HCT116 (cell line): ENCODE measurements around the gene AKT1. TPM values are rescaled to one million over a fixed set of nuclear protein-coding genes. Genes with fewer than 3 reads are reported as not detected.
"Not testable (repeated sequence)": the region's sequence is repeated elsewhere in the genome, so short reads cannot be mapped to it uniquely, and the experiment has no call there.

ENCODE experiments used
- ATAC-seq: fragments of 200-7000 bp; cut with Tn5 transposase; 2 replicates; pipeline ENCODE4 v1.9.1; 2020; ENCODE audit warnings: mild to moderate bottlenecking, moderate library complexity
- BruUV-seq: library from RNA; stranded (reverse); fragments of 400-500 nt; replicated peaks from 2 replicates; lab custom pipeline; 2021; lab: Mats Ljungman, UMichigan
- CTCF ChIA-PET: fragments of 300-600 bp; sonication (Branson Sonifier 250); formaldehyde crosslinking; loops from one replicate; lab custom pipeline; 2021; ENCODE audit warnings: antibody characterized with exemption; lab: Charles Lee
- POLR2A ChIA-PET: fragments of 300-600, 350-600 bp; sonication (Branson Sonifier 250); formaldehyde crosslinking; loops from one replicate; lab custom pipeline; 2021; ENCODE audit warnings: antibody characterized with exemption; lab: Charles Lee
- RAD21 ChIA-PET, 2 experiments: fragments of 300-600 bp; sonication (Branson Sonifier 250); formaldehyde crosslinking; loops; one replicate each; lab custom pipeline; 2023; ENCODE audit warnings: low total read pairs in 2 of 2; ENCODE audit not compliant: uncharacterized antibody in 2 of 2, unreplicated experiment in 2 of 2, low non-redundant PET in 1 of 2; lab: Charles Lee
- DNase-seq: peaks from one replicate; pipeline ENCODE4 v3.0.0-alpha.2; 2010; ENCODE audit warnings: low read depth, low spot score
- H2AFZ ChIP-seq: fragments of 200-600 bp; shearing (Covaris generic), sonication (generic); 2 replicates; pipeline ENCODE4 v1.6.1; 2017; ENCODE audit warnings: low read depth, mixed run types, mixed read lengths, antibody characterized with exemption, low read length; ENCODE audit not compliant: poor library complexity, severe bottlenecking
- H3K27ac ChIP-seq: 2 replicates; pipeline ENCODE4 v1.5.1; 2012; ENCODE audit warnings: low read depth, low read length
- H3K27me3 ChIP-seq: fragments of 200-600 bp; sonication (generic); 2 replicates; pipeline ENCODE4 v1.6.1; 2016; ENCODE audit warnings: mixed run types, low read length, mixed read lengths; ENCODE audit not compliant: insufficient read depth
- H3K36me3 ChIP-seq, 2 experiments: fragments of 200-500 bp in 1 of 2; fragments of 200-600 bp in 1 of 2; sonication (Bioruptor generic) in 1 of 2; sonication (generic) in 1 of 2; 2 replicates each; pipeline versions ENCODE4 v1.5.1 to v1.6.1; 2014 to 2016; ENCODE audit warnings: low read length in 2 of 2, inconsistent platforms in 1 of 2, mixed read lengths in 1 of 2, mixed run types in 1 of 2; ENCODE audit not compliant: insufficient read depth in 2 of 2, control insufficient read depth in 1 of 2
- H3K4me1 ChIP-seq, 2 experiments: fragments of 200-600 bp in 1 of 2; sonication (generic) in 1 of 2; 2 replicates each; pipeline versions ENCODE4 v1.5.1 to v1.6.1; 2012 to 2017; ENCODE audit warnings: low read length in 2 of 2, inconsistent platforms in 1 of 2, mild to moderate bottlenecking in 1 of 2, mixed read lengths in 1 of 2, mixed run types in 1 of 2, moderate library complexity in 1 of 2; ENCODE audit not compliant: insufficient read depth in 2 of 2, control insufficient read depth in 1 of 2
- H3K4me2 ChIP-seq: fragments of 200-600 bp; sonication (generic); 2 replicates; pipeline ENCODE4 v1.6.1; 2017; ENCODE audit warnings: mixed run types, low read length, mixed read lengths
- H3K4me3 ChIP-seq, 2 experiments: fragments of 200-600 bp in 1 of 2; sonication (generic) in 1 of 2; replicated peaks in 1 of 2; 2 replicates each; pipeline ENCODE4 v1.5.1; 2011 to 2016; ENCODE audit warnings: low read length in 2 of 2, control low read depth in 1 of 2, low read depth in 1 of 2, mild to moderate bottlenecking in 1 of 2, mixed read lengths in 1 of 2, mixed run types in 1 of 2
- H3K79me2 ChIP-seq: fragments of 200-600 bp; sonication (generic); 2 replicates; pipeline ENCODE4 v1.6.1; 2017; ENCODE audit warnings: mild to moderate bottlenecking, mixed run types, low read length, moderate library complexity, mixed read lengths; ENCODE audit not compliant: insufficient read depth
- H3K9ac ChIP-seq: fragments of 200-600 bp; sonication (generic); 2 replicates; pipeline ENCODE4 v1.6.1; 2016; ENCODE audit warnings: low read length, mixed read lengths
- H3K9me2 ChIP-seq: fragments of 200-600 bp; sonication (generic), shearing (Covaris generic); 2 replicates; pipeline ENCODE4 v1.6.1; 2017; ENCODE audit warnings: mixed run types, mild to moderate bottlenecking, moderate library complexity; ENCODE audit not compliant: insufficient read depth
- H3K9me3 ChIP-seq, 2 experiments: fragments of 200-500 bp in 1 of 2; fragments of 200-600 bp in 1 of 2; sonication (Bioruptor generic) in 1 of 2; sonication (generic) in 1 of 2; 2 replicates each; pipeline ENCODE4 v1.6.1; 2014 to 2017; ENCODE audit warnings: low read length in 2 of 2, mixed read lengths in 2 of 2, inconsistent platforms in 1 of 2, low read depth in 1 of 2, mild to moderate bottlenecking in 1 of 2, mixed run types in 1 of 2, moderate library complexity in 1 of 2; ENCODE audit not compliant: control insufficient read depth in 1 of 2, insufficient read depth in 1 of 2
- H4K20me1 ChIP-seq: fragments of 200-600 bp; sonication (generic), shearing (Covaris generic); 2 replicates; pipeline ENCODE4 v1.6.1; 2017; ENCODE audit warnings: mixed run types, mild to moderate bottlenecking, moderate library complexity; ENCODE audit not compliant: insufficient read depth
- CEBPB ChIP-seq: IDR thresholded peaks from 2 replicates; pipeline ENCODE4 v1.6.1; 2012; ENCODE audit warnings: low read depth
- EGR1 ChIP-seq: IDR thresholded peaks from 2 replicates; pipeline ENCODE4 v1.6.1; 2012; ENCODE audit warnings: low read depth
- JUND ChIP-seq: IDR thresholded peaks from 2 replicates; pipeline ENCODE4 v1.6.1; 2012
- POLR2AphosphoS5 ChIP-seq: IDR thresholded peaks from 2 replicates; pipeline ENCODE4 v1.6.1; 2011; ENCODE audit warnings: mild to moderate bottlenecking, low read depth, low read length, moderate library complexity
- RAD21 ChIP-seq: IDR thresholded peaks from 2 replicates; pipeline ENCODE4 v1.6.1; 2012; ENCODE audit warnings: low read depth, mild to moderate bottlenecking
- SP1 ChIP-seq: IDR thresholded peaks from 2 replicates; pipeline ENCODE4 v1.6.1; 2012; ENCODE audit warnings: low read depth
- SRF ChIP-seq: IDR thresholded peaks from 2 replicates; pipeline ENCODE4 v1.6.1; 2012; ENCODE audit warnings: low read depth
- TCF7L2 ChIP-seq: IDR thresholded peaks from 2 replicates; pipeline ENCODE4 v1.7.0; 2011; ENCODE audit warnings: borderline replicate concordance, inconsistent platforms; ENCODE audit not compliant: insufficient read depth, insufficient read length; ENCODE audit errors: extremely low read depth
- YY1 ChIP-seq: IDR thresholded peaks from 2 replicates; pipeline ENCODE4 v1.6.1; 2011; ENCODE audit warnings: low read length, low read depth, moderate library complexity, mild to moderate bottlenecking; ENCODE audit not compliant: insufficient replicate concordance; ENCODE audit errors: extremely low read depth
- ZFX ChIP-seq: fragments of 450-650 bp; IDR thresholded peaks from 2 replicates; pipeline ENCODE4 v1.6.1; 2017
- ZNF274 ChIP-seq: fragments of 200-500 bp; sonication (Bioruptor generic); IDR thresholded peaks from 2 replicates; pipeline ENCODE4 v1.6.1; 2014; ENCODE audit warnings: mild to moderate bottlenecking, low read depth, low read length, inconsistent platforms
- intact Hi-C: fragments of 100-400 bp; cut with micrococcal nuclease; formaldehyde crosslinking; loops from 2 replicates; pipeline ENCODE4 v1.10.0; 2022
- total RNA-seq: library from RNA; stranded (reverse); gene quantifications from one replicate; pipeline ENCODE4 v1.2.1, GENCODE V29; 2021; ENCODE audit not compliant: unreplicated experiment
- TF ChIP-seq, protein P1 (sequence below): IDR thresholded peaks from 2 replicates; pipeline ENCODE4 v1.6.1; 2011; ENCODE audit warnings: mild to moderate bottlenecking, low read length, moderate library complexity; ENCODE audit not compliant: insufficient replicate concordance; ENCODE audit errors: extremely low read depth
- TF ChIP-seq, protein P2 (sequence below), 3 experiments: fragments of 200-600 bp in 1 of 3; sonication (generic) in 1 of 3; IDR thresholded peaks in 2 of 3; conservative IDR thresholded peaks in 1 of 3; 2 replicates each; pipeline ENCODE4 v1.5.1; 2012 to 2017; ENCODE audit warnings: low read depth in 2 of 3, low read length in 2 of 3, antibody characterized with exemption in 1 of 3, borderline replicate concordance in 1 of 3, control low read depth in 1 of 3, mild to moderate bottlenecking in 1 of 3, mixed read lengths in 1 of 3, mixed run types in 1 of 3, moderate library complexity in 1 of 3; ENCODE audit not compliant: insufficient read depth in 1 of 3

The AKT1 gene
- total RNA-seq, 1 experiment from 2014 or later: 152 TPM

DNA sequence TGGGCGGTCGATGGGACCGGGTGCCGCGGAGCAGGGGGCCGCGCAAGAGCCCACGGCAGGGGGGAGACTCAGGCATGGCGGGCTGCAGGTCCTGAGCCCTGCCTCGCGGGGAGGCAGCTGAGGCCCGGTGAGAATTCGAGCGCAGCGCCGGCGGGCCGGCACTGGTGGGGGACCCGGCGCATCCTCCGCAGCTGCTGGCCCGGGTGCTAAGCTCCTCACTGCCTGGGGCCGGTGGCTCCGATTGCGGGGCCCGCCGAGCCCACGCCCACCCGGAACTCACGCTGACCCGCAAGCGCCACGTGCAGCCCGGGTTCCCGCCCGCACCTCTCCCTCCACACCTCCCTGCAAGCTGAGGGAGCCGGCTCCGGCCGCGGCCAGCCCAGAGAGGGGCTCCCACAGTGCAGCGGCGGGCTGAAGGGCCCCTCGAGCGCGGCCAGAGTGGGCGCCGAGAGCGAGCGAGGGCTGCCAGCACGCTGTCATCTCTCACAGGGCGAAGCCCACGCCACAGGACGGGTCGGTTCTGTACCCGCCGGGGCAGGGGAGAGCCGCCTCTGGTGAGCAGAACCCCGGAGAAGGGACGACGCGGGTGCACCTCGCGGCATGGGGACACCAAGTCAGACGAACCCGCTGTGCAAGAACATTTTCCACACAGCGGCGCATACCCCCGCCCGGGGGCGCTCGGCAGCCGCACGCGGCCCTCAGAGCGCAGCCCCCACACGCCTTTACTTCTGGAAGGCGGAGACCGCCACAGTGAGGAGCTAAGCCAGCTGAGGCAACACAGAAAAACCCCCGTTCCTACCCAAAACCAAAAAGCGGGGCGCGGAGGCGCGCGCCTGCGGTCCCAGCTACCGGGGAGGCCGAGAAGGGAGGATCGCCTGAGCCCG lies 43.8 kb downstream of the AKT1 start:
- no peak overlapping the region for H2AFZ ChIP-seq
- DNase-seq: no peak
- TF ChIP-seq TCF7L2: no peak
- TF ChIP-seq EGR1: no peak
- TF ChIP-seq SRF: no peak
- TF ChIP-seq JUND: no peak
- TF ChIP-seq, protein P1, sequence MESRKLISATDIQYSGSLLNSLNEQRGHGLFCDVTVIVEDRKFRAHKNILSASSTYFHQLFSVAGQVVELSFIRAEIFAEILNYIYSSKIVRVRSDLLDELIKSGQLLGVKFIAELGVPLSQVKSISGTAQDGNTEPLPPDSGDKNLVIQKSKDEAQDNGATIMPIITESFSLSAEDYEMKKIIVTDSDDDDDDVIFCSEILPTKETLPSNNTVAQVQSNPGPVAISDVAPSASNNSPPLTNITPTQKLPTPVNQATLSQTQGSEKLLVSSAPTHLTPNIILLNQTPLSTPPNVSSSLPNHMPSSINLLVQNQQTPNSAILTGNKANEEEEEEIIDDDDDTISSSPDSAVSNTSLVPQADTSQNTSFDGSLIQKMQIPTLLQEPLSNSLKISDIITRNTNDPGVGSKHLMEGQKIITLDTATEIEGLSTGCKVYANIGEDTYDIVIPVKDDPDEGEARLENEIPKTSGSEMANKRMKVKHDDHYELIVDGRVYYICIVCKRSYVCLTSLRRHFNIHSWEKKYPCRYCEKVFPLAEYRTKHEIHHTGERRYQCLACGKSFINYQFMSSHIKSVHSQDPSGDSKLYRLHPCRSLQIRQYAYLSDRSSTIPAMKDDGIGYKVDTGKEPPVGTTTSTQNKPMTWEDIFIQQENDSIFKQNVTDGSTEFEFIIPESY: no peak
- TF ChIP-seq CEBPB: no peak
- no peak for TF ChIP-seq YY1
- no peak for TF ChIP-seq ZFX
- TF ChIP-seq, protein P2, sequence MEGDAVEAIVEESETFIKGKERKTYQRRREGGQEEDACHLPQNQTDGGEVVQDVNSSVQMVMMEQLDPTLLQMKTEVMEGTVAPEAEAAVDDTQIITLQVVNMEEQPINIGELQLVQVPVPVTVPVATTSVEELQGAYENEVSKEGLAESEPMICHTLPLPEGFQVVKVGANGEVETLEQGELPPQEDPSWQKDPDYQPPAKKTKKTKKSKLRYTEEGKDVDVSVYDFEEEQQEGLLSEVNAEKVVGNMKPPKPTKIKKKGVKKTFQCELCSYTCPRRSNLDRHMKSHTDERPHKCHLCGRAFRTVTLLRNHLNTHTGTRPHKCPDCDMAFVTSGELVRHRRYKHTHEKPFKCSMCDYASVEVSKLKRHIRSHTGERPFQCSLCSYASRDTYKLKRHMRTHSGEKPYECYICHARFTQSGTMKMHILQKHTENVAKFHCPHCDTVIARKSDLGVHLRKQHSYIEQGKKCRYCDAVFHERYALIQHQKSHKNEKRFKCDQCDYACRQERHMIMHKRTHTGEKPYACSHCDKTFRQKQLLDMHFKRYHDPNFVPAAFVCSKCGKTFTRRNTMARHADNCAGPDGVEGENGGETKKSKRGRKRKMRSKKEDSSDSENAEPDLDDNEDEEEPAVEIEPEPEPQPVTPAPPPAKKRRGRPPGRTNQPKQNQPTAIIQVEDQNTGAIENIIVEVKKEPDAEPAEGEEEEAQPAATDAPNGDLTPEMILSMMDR (IDR thresholded peaks at IDR 0.05 in 2 of 3, conservative IDR thresholded peaks at IDR 0.05 in 1 of 3; ENCODE audit: borderline replicate concordance in 1 of 3, insufficient read depth in 1 of 3, low read depth in 2 of 3, low read length in 2 of 3): no peak
- no peak for TF ChIP-seq POLR2AphosphoS5
- no peak for TF ChIP-seq SP1
- TF ChIP-seq ZNF274: no peak
- no peak for TF ChIP-seq RAD21
- H4K20me1 ChIP-seq: no peaks in the 10 kb centered on the region
- H3K36me3 ChIP-seq: peaks cover 12% of the 10 kb centered on the region in 2 experiments; a peak in 3 of 4 replicates
- H3K4me2 ChIP-seq: peak overlapping the region; percentile 81
- peak overlapping the region; percentile 68 for H3K9ac ChIP-seq
- ChIA-PET POLR2A (interaction anchor here (0.8 to 1.4 kb wide), 10 partner anchors 13 to 221 kb away, joined by 3 to 7 read pairs (median 4); partner anchors contain the start of gene ZBTB42), CTCF (interaction anchor here (1.0 to 1.8 kb wide), 5 partner anchors 15 to 27 kb away, joined by 3 to 11 read pairs (median 5); partner anchors contain the start of gene ADSS1), RAD21 (interaction anchor here in 1 of 2 experiments (0.8 kb wide), 1 partner anchor 17 kb away, joined by 3 read pairs; no protein-coding TSS in a partner anchor)
- H3K27ac ChIP-seq: peak overlapping the region; percentile 76
- no peaks in the 10 kb centered on the region for H3K27me3 ChIP-seq
- no peaks in the 10 kb centered on the region for H3K9me2 ChIP-seq
- H3K9me3 ChIP-seq: no peaks in the 10 kb centered on the region
- peak overlapping the region; percentile 43 to 99 for H3K4me3 ChIP-seq
- ATAC-seq: no peak
- H3K79me2 ChIP-seq: peaks cover 38% of the 10 kb centered on the region
- intact Hi-C loops: no loop called here
- BruUV-seq: TSS peak; percentile 97
- peaks cover 23 to 35% of the 10 kb centered on the region in 2 experiments for H3K4me1 ChIP-seq

DNA sequence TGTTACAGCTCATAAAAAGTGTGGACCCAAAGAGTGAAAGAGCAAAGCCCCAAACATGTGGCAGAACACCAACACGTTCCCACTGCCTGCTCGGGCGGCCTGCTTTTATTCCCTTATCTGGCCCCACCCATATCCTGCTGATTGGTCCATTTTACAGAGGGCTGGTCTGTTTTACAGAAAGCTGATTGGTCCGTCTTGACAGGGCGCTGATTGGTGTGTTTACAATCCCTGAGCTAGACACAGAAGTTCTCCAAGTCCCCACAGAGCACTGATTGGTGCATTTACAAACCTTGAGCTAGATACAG lies 44.8 kb downstream of the AKT1 start:
- DNase-seq, H3K9me3 ChIP-seq, H3K27ac ChIP-seq, BruUV-seq, RAD21 ChIA-PET, H3K36me3 ChIP-seq, H3K27me3 ChIP-seq, H3K9me2 ChIP-seq, H4K20me1 ChIP-seq, H3K4me2 ChIP-seq, H3K4me3 ChIP-seq, H3K9ac ChIP-seq, intact Hi-C loops, ATAC-seq, H2AFZ ChIP-seq, POLR2A ChIA-PET: not testable (repeated sequence)
- Histone ChIP-seq H3K4me1 (peaks cover 23 to 35% of the 10 kb centered on the region in 2 experiments), H3K79me2 (peaks cover 27% of the 10 kb centered on the region)
- CTCF ChIA-PET: interaction anchor here (1.1 to 1.7 kb wide), 2 partner anchors 18 to 26 kb away, joined by 3 to 5 read pairs; no protein-coding TSS in a partner anchor
